HG03354 (cell line): ENCODE results near the gene RGN.
"Not testable (repeated sequence)": the region's sequence is repeated elsewhere in the genome, so short reads cannot be mapped to it uniquely, and the experiment has no call there.

Experiments
- ATAC-seq: cut with Tn5 transposase; IDR thresholded peaks from one replicate; pipeline ENCODE4 v1.9.1; 2021; ENCODE audit warnings: mild to moderate bottlenecking; ENCODE audit not compliant: unreplicated experiment, poor library complexity, severe bottlenecking

The RGN gene

DNA sequence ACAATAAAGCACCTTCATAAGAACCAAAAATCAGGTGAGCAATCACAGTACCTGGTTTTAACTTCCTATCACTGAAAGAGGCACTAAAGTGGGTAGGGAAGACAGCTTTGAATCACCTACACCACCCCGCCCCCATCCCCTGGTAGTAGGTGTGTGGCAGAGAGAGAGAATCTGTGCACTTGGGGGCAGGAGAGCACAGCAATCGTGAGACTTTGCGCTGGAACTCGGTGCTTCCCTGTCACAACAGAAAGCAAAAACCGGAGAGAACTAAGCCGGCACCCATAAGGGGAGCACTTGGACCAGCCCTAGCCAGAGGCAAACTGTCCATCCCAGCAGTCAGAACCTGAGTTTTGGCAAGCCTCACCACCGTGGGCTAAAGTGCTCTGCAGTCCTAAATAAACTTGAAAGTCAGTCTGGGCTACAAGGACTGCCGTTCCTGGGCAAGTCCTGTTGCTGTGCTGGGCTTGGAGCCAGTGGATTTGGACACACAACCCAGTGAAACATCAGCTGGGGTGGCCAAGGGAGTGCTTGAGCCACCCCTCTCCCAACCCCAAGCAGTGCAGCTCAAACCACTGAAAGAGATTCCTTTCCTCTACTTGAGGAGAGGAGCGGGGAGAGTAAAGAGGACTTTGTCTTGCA is 34.2 kb downstream of the RGN start:
- no peak for ATAC-seq

- ATAC-seq: not testable (repeated sequence)
Measured at GRCh38 chrX:47116551-47117110, 38.4 kb downstream of the RGN start.

DNA sequence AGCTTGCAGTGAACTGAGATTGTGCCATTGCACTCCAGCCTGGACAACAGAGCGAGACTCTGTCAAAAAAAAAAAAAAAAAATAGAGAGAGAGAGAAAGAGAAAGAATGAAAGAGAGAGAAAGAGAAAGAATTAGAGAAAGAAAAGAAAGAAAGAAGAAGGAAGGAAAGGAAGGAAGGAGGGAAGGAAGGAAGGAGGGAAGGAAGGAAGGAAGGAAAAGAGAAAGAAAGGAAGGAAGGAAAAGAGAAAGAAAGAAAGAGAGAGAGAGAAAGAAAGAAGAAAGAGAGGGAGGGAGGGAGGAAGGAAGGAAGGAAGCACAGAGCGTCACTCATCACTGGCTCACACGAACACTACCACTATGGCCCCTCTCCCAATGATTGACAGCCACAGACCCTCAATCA is 46.2 kb downstream of the RGN start:
- not testable (repeated sequence) for ATAC-seq

DNA sequence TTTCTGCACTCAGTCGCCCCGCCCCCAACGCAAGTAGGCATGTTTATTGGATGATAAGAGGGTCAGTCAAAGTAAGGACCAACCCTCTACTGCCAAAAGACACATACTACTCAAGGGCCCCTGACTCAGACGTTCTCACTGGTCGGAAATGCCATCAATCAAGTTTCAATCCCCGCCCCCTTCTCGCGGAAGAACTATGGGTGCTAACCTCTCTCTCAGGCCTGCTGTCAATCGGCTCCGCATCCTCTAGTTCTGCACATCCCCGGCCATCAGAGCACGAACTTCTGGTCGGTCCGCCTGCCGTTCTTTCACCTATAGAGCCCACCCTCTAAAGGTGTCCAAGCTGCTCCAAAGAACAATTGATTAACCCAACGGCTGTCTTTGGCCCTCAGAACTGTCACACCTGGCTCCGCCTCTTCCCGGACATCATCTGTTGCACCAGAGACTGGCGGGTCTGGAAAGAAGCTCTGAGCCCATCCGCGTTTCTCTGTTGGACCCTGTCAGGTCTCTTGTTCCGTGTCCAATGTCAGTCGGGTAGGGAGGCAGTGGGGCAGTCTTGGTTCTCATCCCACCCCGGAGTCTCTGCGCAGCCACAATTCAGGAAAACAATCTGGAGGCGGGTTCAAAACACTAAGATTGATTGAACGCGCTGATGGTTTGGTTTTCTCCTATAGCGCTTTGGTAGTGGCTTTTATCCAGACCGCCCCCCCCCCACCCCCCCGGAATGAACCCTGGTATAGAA is 51.1 kb downstream of the RGN start:
- ATAC-seq: peak; percentile 98

DNA sequence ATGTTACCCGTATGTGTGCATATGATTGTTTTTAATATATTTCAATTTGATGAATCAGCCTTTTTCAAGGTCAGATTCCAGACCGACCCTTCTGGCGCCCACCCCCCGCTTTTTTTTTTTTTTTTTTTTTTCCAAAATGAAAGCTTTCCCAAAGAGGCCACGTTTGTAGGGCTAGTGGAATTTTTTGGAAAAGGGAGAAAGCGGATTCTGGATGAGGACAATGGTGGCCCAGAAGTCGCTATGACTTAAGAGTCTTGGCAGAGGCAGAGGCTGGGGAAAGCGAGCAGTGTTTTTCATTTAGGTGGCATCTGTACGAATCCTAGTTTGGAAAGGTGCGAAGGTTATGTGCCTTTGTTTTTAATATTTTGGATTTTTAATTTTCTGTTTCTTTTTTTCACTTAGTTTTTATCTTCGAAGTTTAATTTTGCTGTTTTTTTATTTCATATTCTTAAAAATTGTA is 51.7 kb downstream of the RGN start:
- no peak for ATAC-seq

DNA sequence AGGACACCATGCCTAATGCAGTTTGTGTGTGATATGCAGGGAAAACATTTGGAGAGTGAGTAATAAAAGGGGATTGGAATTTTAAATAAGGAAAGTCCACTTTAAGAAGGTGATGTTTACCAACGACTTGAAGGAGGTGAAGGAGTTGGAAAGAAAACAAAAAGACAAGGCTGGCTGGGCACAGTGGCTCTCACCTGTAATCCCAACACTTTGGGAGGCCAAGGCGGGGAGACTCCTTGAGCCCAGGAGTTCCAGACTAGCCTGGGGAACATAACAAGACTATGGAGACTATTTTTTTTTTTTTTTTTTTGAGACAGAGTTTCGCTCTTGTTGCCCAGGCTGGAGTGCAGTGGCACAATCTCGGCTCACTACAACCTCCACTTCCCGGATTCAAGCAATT is 55.2 kb downstream of the RGN start:
- no peak for ATAC-seq

- not testable (repeated sequence) for ATAC-seq
Measured at GRCh38 chrX:47135650-47136049, 57.4 kb downstream of the RGN start.

DNA sequence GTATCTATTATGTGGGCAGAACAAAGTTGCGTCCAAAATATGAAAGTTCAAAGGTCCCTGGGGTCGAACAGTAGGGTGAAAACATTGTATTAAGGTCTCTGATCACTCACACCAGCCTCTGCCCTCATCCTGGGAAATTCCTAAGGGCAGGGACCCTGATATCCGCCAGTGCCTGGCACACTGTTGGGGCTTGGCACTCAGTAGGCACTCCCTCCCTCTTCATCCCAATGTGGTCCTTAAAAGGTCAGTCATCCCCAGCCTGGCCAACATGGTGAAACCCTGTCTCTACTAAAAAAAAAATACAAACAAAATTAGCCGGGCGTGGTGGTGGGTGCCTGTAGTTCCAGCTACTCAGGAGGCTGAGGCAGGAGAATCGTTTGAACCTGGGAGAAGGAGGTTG is 59.9 kb downstream of the RGN start:
- no peak for ATAC-seq
